DLD1 (cell line): Measurements from ENCODE around the gene NUDT8.
"Not testable (repeated sequence)": the region's sequence is repeated elsewhere in the genome, so short reads cannot be mapped to it uniquely, and the experiment has no call there.

Experiments
- in situ Hi-C: cut with HindIII; loops from 2 replicates; pipeline ENCODE4 v1.10.0; 2017; ENCODE audit warnings: low sequenced_read_pairs

NUDT8 gene

DNA sequence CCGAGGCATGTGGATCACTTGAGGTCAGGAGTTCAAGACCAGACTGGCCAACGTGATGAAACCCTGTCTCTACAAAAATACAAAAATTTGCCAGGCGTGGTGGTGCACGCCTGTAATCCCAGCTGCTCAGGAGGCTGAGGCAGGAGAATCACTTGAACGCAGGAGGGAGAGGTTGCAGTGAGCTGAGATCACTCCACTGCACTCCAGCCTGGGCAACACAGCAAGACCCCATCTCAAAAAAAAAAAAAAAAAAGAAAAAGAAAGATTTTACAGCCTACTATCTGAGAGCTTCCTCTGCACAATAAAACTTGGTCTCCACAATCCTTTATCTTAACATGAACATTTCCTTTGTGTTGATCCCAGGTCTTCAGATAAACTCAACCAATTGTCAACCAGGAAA, 31.0 kb upstream of the NUDT8 start:
- in situ Hi-C loops = not testable (repeated sequence)

DNA sequence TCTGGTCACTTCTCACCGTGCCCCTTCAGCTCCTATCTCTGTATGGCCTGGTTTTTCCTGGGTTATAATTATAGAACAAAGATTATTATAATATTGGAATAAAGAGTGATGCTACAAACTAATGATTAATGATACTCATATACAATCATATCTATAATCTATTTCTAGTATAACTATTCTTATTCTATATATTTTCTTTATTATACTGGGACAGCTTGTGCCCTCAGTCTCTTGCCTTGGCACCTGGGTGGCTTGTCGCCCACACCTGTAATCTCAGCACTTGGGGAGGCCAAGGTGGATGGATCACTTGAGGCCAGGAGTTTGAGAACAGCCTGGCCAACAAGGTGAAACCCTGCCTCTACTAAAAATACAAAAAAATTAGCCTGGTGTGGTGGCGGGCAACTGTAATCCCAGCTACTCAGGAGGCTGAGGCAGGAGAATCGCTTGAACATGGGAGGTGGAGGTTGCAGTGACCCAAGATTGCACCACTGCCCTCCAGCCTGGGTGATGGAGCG, 30.0 kb upstream of the NUDT8 start:
- in situ Hi-C loops = not testable (repeated sequence)

DNA sequence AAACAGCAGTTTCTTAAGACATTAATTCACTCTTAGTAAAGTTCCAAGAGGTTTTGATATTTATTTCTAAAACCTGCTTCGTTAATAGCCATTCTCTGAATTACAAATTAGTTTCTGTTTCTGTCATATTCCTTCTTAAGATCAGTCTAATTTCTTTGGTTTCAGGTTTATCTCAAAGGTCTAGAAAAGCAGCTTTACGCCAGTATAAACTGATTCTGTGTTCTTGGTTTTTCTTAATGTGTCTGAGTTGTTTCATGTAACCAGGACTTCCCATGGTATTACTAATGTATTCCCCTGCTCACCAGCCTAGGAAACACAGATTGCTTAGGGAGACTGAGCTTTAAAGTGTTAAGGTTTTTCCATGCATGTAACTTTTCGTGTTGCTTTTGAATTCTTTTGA, 27.6 kb upstream of the NUDT8 start:
- in situ Hi-C loops = no loop called here

DNA sequence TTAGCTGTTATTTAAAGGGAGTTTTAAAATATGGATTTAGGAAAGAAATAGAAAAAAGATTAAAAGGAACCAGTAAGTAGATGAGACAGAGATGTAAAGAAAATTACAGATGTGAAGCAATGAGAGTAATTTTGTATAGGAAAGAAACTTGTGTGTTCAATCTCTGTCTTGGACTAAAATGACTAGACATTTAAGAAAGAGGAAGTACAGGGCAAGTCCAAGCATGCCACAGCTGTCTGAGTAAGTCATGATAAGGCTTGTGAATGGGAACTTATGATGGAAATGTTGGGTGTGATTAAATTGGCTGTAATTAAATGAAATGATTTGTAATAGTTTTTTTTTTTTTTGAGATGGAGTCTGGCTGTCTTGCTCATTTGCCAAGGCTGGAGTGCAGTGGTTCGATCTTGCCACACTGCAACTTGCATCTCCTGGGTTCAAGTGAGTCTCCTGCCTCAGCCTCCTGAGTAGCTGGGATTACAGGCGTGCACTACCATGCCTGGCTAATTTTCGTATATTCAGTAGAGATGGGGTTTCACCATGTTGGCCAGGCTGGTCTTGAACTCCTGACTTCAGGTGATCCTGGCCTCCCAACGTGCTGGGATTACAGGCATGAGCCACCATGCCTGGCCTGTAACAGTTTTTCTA, 26.7 kb upstream of the NUDT8 start:
- in situ Hi-C loops = no loop called here

DNA sequence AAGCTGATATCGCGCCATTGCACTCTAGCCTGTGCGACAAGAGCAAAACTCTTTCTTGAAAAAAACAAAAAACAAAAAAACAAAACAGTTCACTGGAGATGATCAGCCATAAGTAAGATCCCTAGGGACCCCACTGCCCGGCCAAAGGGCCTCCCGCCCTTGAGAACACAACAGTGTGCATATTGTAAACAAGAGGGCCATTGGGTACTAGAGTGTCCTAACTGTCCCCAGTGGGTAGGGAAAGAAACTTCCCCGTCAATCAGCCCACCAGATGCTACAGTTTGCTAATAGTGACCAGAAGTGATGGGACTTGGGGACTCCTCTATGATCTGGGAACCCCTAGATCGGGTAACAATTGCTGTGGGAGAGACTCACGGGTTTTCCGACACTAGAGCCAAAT, 24.5 kb upstream of the NUDT8 start:
- in situ Hi-C loops = no loop called here

DNA sequence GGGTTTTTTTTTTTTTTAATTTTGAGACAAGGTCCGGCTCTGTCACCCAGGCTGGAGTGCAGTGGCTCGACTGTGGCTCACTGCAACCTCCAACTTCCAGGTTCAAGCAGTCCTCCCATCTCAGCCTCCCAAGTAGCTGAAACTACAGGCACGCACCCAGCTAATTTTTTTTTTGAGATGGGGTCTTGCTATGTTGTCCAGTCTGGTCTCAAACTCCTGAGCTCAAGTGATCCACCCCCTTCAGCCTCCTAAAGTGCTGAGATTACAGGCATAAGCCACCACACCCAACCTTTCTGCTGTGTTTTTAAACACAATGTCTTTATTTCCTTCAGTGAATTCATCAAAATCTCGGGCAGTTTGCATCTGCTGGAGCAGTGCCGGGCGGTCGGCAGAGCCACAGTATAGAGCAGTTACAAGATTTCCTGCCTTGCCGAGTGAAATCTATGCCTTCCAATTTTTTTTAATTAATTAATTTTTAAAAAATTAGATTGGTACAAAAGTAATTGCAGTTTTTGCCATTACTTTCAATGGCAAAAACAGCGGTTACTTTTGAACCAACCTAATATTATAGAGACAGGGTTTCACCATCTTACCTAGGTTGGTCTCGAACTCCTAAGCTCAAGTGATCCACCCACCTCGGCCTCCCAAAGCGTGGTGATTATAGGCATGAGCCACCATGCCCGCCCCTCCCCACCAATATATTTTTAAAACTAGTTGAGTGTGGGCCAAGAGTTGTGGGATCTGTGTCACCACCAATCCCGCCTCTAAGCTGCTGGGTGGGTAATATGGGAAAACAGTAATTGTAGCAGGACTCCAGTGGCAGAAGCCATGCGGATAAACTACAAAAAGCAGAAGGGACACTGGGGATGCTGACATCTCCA, 23.5 kb upstream of the NUDT8 start:
- in situ Hi-C loops = no loop called here

DNA sequence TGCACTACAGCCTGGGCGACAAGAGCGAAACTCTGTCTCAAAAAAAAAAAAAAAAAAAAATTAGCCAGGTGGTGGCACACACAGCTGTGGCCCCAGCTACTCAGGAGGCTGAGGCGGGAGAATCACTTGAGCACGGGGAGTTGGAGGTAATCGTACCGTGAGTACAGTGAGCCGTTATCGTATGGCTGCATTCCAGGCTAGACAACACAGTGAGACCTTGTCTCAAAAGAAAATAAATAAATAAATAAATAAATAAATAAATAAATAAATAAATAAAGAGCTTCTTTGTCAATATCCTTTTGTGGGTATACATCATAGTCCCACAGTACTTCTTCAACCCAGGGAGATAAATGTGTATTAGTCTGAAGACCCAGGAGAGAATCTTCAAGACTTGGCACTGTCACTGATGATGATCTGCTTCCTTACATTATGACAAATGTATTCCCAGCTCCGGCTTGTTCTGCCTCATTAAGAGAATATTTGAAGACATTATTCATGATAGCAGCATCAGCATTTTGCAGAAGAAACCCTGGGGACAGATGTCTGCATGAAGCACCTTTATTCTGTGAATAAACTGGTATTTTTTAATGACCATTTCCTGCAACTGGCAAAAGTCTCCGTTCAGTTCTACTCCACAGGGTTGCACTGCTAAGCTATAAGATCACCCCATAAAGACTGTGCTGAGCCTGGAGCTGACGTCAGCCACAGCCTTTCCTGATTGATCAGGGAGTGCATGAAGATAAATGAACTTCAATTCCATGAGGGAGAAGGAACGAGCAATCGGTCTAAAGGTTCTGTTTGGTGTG, 22.4 kb upstream of the NUDT8 start:
- in situ Hi-C loops = no loop called here

DNA sequence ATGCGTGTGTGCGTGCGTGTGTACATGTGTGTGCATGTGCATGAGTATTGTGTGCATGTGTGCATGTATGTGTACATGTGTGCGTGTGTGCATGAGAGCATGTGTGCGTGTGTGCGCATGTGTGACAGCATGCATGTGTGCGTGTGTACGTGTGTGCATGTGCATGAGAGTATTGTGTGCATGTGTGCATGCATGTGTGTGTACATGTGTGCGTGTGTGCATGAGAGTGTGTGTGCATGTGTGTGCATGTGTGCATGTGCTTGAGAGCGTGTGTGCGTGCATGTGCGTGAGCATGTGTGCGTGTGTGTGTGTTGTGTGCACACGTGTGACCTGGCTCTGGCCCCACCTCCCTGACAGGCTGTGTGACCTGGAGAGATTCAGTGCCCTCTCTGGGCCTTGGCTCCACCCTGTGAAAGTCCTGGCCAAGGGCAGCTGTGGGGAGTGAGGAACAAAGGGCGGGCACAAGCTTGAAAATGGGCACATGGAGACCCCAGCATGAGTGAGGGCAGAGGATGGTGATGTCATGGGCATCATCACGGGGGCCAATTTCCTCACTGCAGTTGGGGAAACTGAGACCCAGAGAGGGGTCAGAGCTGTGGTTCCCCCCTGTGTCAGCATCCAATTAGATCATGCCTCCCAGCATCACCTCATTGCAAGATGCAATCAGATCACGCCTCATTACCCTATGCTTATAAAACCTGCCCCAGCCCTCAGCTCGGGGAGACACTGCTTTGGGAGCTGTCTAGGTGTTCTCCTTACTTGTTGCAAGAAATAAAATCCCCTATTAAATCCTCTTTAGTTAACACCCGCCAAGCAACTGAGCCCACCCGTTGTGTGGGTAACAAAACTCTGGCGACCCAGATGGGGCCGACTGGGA, 20.1 kb upstream of the NUDT8 start:
- in situ Hi-C loops = no loop called here

DNA sequence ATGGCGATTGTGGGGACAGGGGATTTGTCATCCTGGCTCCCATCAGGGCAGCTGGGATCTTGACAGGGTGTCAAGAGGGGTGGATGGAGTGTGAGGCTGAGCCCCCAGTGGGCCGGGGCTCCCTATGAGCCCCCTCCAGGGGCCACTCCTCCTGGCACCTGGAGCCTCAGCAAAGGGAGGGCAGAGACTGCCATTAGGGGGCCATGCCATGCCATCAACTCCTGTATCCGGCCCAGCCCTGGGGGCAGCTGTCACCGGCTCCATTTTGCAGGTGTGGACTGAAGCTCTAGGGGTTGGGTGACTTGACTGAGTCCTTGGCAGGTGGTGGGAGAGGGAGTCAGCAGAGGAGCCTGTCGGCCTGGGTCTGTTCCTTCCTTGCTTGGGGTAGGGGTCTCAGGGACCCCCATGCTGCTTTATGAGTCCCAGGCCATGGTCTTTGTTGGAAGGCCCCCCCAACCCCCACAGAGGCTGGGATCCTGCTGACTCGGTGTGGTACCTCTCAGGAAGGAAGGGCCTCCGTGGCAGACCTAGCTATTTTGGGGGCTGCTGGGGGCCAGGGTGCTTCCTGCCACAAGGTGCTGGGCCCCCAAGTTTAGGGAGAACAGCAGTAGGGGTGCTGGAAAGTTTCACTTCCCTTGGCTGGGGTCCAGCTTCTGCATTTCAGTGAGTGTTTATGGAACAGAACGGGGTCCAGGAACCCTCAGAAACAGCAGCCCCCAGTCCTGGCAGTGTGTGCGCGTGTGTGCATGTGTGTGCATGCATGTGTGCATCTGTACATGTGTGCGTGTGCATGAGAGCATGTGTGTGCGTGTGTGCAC, 19.3 kb upstream of the NUDT8 start:
- in situ Hi-C loops = no loop called here

DNA sequence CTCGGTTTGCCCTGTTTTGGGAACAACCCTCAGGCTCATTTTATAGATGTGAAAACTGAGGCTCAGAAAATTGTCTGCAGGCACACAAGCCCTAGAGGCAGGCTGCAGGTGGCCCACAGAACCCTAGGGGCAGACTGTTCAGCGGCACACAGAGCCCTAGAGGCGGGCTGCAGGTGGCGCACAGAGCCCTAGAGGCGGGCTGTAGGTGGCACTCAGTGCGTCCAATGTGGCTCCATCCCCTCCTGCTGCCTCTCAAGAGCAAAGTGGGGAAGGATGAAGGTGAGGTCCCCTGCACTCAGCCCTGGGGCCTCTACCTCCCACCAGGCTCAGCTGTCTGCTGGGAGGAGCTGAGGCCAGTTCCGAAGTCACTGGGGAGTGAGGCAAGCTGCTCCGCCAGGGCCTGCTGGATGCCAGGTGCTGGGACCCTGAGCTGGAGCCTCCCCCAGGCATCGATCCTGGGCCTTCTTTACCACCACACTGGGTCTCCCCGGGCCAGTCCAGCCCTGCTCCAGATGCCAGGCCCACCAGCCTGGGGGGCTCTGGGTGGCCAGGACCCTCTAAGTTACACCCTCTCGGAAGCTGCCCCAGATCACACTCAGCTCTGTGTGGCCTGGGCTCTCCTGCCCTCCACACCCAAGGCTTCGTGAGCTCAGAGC, 18.5 kb upstream of the NUDT8 start:
- in situ Hi-C loops = no loop called here

DNA sequence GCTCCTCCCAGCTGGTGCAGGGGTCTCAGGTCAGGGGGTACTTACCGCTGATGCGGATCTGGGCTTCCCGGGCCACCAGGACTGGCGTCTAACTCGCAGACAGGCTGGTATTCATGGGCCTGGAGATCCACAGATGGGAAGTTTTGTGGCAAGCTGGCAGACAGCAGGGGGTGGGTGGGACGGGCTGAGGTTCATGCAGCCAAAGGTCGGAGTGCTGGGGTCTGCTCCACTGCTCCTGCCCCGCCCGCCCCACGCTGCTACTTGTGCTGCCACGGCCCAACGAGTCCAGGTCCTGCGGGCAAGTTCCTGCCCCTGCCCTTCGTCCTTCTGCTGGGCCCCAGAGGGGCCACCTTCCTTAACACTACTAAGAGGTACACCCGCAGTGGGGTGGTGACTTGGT, 17.7 kb upstream of the NUDT8 start:
- in situ Hi-C loops = no loop called here

DNA sequence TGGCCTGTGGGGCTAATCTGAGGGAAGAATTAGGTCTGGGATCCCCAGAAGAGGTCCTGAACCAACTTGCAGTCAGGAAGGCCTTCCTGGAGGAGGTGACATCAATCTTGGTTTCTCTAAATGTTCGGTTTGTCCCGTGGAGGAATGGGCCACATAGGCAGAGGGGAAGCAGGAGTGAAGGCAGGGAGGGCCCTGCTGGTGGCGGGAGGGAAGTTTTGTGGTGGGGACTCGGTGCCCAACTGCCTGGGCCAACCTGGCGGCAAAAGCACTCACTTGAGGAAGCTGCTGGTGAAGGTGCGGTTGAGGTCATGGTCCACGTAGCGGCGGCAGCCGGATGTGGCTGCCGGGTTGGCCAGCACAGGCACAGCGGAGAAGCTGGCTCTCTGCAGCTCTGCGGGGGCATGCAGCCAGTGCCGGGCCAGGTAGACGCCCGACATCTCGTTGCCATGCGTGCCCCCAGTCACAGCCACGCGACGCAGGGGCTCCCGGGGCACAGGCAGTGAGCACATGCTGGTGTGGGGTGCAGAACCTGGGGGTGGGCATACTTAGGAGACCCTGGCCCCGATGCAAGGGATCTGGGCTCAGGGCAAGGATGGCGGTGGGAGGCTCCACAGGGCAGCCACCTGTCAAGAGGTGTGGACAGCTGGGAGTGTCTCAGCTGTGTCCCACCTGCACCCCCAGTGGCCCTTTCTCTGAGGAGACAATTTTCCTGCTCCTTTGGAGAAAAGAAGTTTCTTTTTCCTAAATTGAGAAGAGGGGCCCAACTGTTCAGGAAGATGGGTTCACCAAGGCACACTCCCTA, 17.0 kb upstream of the NUDT8 start:
- in situ Hi-C loops = no loop called here

DNA sequence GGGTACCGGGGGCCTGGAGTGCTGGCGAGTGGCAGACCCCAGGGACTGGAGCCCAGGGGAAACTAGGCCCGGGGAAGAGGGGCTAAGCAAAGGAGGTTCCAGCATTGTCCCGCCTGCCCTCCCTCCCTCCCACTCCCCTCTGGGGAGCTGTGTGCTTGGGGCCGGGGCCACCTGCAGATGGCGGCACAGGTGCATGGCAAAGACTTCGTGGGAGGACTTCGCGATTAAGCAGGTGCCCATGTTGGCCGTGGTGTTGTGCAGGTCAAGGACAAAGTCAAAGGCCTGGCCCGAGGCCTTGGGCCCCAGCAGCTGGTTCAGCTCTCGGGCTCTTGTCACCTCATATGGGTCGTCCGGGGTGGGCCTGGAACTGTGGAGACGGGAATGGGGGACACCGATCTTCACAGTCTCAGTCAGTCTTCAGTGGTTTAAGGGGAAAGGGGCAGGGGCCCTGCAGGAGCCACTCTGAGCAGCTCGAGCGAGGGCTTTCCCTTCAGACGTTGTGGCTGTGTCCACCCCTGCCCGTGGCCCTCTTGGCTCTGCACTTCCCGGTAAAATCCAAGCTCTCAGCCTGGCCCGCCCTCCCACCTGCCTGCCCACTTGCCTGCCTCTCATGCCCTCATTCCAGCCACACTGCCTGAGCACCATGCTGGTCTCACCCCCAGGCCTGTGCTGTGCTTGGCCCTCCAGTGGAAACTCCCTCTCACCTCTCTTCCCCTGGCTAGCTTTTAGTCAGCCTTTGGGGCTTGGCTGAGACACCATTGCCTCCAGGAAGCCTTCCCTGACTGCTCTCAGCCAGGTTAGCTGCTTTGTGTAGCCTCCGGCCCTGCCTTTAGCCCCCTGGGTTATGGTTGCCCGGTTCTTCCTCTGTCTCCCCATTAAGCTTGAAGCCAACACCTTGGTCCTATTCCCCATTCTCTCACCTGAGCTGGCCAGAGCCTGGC, 16.1 kb upstream of the NUDT8 start:
- in situ Hi-C loops = no loop called here

DNA sequence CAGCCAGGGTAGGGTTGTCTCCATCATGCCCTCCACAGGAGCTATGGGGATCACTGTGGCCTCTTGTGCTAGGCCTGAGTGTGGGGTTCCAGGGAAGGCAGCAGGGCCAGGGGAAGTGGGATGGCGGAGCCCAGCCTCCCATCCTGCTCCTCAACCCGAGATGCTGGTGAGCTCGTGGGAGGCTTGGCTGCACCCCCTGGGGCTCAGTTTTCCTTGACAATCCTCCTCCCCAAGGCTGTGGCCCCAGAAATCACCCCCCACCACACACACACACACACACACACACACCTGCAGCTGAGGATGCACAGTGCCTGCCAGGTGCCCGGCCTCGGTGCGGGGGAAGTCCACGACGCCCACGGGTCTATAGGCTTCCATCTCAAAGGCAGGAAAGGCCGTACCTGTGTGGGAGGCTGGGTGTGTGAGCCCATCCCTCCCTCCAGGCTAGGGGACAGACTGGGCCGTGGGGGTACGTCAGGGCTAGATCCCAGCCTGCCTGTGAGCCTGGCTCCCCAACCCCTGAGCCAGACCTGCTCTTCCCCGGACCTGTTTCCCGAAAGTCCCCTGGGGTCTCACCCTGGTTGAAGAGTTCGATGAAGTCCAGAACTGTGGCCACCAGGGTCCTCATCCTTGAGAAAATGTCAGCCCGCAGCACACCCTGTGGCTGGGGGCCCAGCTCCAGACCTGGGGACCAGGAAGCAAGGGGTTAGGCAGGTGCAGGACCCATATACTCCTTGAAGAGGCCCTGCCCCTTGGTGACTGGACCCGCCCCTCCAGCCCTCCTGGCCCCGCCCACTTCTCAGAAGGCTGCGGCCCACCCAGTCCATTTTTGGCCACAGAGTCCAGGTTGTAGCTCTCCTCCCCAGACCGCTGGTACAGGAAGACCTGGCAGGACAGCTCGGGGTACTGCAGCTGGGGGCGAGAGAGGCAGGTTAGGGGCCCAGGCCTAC, 15.0 kb upstream of the NUDT8 start:
- in situ Hi-C loops = no loop called here

DNA sequence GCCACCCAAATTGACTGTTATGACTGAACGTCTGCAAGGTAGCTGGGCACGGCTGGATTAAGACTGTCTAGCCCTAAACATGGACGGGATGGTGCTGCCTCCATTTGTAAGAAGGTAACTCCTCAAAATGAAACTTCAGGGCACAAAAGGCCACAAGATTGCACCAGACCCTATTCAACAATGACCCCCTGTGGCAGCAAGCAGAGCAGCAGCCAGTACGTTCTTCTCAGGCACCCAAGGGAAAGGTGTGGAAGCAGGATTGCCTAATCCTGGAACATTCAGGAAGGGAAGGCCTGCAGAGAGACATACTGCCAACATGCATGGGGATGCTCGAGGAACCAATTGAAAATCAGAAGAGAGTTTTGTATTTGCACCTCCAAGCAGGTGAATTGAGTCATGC, 14.3 kb upstream of the NUDT8 start:
- in situ Hi-C loops = no loop called here
